ENCODE measurements around the gene CFAP410.

The CFAP410 gene

DNA sequence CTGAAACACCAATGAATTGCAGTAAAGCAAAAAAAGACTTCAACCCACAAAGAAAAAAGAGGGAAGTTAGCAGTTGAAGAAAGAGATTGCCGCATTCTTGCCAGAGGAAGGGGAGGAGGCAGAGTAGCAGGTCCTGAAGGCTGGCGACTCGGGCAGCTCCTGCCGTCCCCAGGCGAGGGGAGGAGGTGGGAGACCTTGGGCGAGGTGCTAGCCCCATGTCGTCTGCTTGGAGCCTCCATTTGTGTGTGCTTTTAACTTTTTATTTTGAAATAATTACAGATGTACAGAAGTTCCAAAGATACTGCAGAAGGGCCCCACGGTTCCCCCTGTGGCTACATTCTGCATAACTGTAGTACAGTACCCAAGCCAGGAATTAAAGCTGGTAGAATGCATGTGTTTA, 21.0 kb upstream of the CFAP410 start:
- Histone ChIP-seq H3K4me2 (ENCODE audit: low read length) (no peak overlapping the region), H3K79me2 (ENCODE audit: control insufficient read depth, low read length) (no peaks in the 10 kb centered on the region), H3K4me1 (ENCODE audit: control insufficient read depth, low read length) (peaks cover 6% of the 10 kb centered on the region), H3K27ac (ENCODE audit: low read depth, low read length) (no peak overlapping the region), H4K20me1 (ENCODE audit: control insufficient read depth, insufficient read depth, low read depth, low read length) (no peaks in the 10 kb centered on the region), H3K9me2 (replicated peaks; ENCODE audit: control insufficient read depth, low read length) (no peaks in the 10 kb centered on the region), H3K4me3 (ENCODE audit: low read length) (no peak overlapping the region), H3F3A (ENCODE audit: control insufficient read depth, insufficient read depth) (no peaks in the 10 kb centered on the region), H3K9me3 (ENCODE audit: control insufficient read depth, insufficient read depth, low read length) (no peaks in the 10 kb centered on the region), H3K36me3 (ENCODE audit: control insufficient read depth, low read length) (no peaks in the 10 kb centered on the region), H3K27me3 (ENCODE audit: control insufficient read depth, low read length) (no peaks in the 10 kb centered on the region)
- TF ChIP-seq, protein P1, sequence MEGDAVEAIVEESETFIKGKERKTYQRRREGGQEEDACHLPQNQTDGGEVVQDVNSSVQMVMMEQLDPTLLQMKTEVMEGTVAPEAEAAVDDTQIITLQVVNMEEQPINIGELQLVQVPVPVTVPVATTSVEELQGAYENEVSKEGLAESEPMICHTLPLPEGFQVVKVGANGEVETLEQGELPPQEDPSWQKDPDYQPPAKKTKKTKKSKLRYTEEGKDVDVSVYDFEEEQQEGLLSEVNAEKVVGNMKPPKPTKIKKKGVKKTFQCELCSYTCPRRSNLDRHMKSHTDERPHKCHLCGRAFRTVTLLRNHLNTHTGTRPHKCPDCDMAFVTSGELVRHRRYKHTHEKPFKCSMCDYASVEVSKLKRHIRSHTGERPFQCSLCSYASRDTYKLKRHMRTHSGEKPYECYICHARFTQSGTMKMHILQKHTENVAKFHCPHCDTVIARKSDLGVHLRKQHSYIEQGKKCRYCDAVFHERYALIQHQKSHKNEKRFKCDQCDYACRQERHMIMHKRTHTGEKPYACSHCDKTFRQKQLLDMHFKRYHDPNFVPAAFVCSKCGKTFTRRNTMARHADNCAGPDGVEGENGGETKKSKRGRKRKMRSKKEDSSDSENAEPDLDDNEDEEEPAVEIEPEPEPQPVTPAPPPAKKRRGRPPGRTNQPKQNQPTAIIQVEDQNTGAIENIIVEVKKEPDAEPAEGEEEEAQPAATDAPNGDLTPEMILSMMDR (IDR thresholded peaks at IDR 0.05; ENCODE audit: low read depth, low read length, poor library complexity, severe bottlenecking): no peak
- TF ChIP-seq EZH2phosphoT487 (IDR thresholded peaks at IDR 0.05; ENCODE audit: borderline replicate concordance, low read length): no peak

DNA sequence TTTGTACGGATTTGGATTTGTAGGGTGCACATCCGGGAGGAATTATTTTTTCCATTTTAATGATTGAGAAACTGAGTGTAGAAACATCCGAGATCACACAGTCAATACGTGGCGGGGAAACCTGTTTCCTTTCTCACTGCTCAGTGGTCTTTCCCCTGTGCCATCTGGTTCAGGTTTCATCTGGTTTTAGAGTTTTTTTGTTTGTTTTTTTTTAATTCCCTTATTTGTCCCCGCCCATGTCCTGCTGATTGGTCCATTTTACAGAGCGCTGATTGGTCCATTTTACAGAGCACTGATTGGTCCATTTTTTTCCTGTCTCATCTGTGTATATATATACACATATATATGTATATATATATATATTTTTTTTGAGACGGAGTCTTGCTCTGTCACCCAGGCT, 20.2 kb upstream of the CFAP410 start:
- Histone ChIP-seq H4K20me1 (ENCODE audit: control insufficient read depth, insufficient read depth, low read depth, low read length) (no peaks in the 10 kb centered on the region), H3K36me3 (ENCODE audit: control insufficient read depth, low read length) (no peaks in the 10 kb centered on the region), H3K4me1 (ENCODE audit: control insufficient read depth, low read length) (peaks cover 13% of the 10 kb centered on the region), H3K4me2 (ENCODE audit: low read length) (no peak overlapping the region), H3K9me2 (replicated peaks; ENCODE audit: control insufficient read depth, low read length) (no peaks in the 10 kb centered on the region), H3K4me3 (ENCODE audit: low read length) (no peak overlapping the region), H3K79me2 (ENCODE audit: control insufficient read depth, low read length) (no peaks in the 10 kb centered on the region), H3K27me3 (ENCODE audit: control insufficient read depth, low read length) (no peaks in the 10 kb centered on the region), H3K9me3 (ENCODE audit: control insufficient read depth, insufficient read depth, low read length) (no peaks in the 10 kb centered on the region), H3K27ac (ENCODE audit: low read depth, low read length) (no peak overlapping the region), H3F3A (ENCODE audit: control insufficient read depth, insufficient read depth) (no peaks in the 10 kb centered on the region)
- TF ChIP-seq, protein P1 (IDR thresholded peaks at IDR 0.05; ENCODE audit: low read depth, low read length, poor library complexity, severe bottlenecking): no peak
- TF ChIP-seq EZH2phosphoT487 (IDR thresholded peaks at IDR 0.05; ENCODE audit: borderline replicate concordance, low read length): no peak

DNA sequence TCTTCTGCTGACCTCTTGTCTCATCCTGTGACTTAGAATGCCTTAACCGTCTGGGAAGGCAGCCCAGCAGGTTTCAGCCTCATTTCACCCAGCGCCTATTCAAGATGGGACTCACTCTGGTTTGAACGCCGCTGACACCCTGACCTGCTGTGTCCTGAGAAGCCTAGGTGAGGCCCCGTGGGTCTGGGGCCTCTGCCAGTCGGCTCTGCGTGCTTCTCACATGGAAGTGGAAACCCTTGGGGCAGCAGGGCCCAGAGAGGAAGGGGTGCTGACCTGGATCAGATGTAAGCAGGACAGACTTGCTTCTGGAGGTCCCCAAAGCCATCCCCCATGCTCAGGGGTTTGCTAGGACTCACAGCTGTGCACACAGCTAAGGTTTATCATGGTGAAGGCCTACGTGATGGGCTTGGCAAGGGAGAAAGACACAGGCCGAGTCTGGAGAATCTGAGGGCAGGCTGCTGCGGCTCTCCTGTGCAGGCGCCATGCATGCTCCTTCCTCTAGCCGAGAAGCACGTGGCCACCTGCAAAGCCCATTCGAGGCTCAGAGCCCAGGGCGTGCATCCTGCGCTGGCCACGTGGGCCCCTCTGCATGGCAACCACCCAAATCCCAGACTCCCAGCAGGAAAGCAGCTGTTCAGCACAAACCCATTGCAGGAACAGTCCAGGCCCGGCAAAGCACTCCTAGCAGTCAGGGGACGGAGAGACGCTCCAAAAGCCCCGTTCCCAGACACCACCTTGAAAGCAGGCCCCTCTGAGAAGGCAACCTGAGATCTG, 18.1 kb upstream of the CFAP410 start:
- Histone ChIP-seq H3K9me2 (replicated peaks; ENCODE audit: control insufficient read depth, low read length) (no peaks in the 10 kb centered on the region), H4K20me1 (ENCODE audit: control insufficient read depth, insufficient read depth, low read depth, low read length) (no peaks in the 10 kb centered on the region), H3F3A (ENCODE audit: control insufficient read depth, insufficient read depth) (no peaks in the 10 kb centered on the region), H3K27ac (ENCODE audit: low read depth, low read length) (no peak overlapping the region), H3K4me2 (ENCODE audit: low read length) (no peak overlapping the region), H3K9me3 (ENCODE audit: control insufficient read depth, insufficient read depth, low read length) (no peaks in the 10 kb centered on the region), H3K4me3 (ENCODE audit: low read length) (no peak overlapping the region), H3K4me1 (ENCODE audit: control insufficient read depth, low read length) (peaks cover 30% of the 10 kb centered on the region), H3K79me2 (ENCODE audit: control insufficient read depth, low read length) (no peaks in the 10 kb centered on the region), H3K36me3 (ENCODE audit: control insufficient read depth, low read length) (no peaks in the 10 kb centered on the region), H3K27me3 (ENCODE audit: control insufficient read depth, low read length) (no peaks in the 10 kb centered on the region)
- TF ChIP-seq, protein P1 (IDR thresholded peaks at IDR 0.05; ENCODE audit: low read depth, low read length, poor library complexity, severe bottlenecking): no peak
- TF ChIP-seq EZH2phosphoT487 (IDR thresholded peaks at IDR 0.05; ENCODE audit: borderline replicate concordance, low read length): no peak
